Measurements from ENCODE around the gene PDE6G. TPM values are rescaled to one million over a fixed set of nuclear protein-coding genes. Genes with fewer than 3 reads are reported as not detected.

The PDE6G gene
- total and polyA plus RNA-seq, 2 of the 13 experiments (the other 11 are each of a cell fraction or from before 2014, with no cell fraction given): 1.4 to 6.7 TPM

DNA sequence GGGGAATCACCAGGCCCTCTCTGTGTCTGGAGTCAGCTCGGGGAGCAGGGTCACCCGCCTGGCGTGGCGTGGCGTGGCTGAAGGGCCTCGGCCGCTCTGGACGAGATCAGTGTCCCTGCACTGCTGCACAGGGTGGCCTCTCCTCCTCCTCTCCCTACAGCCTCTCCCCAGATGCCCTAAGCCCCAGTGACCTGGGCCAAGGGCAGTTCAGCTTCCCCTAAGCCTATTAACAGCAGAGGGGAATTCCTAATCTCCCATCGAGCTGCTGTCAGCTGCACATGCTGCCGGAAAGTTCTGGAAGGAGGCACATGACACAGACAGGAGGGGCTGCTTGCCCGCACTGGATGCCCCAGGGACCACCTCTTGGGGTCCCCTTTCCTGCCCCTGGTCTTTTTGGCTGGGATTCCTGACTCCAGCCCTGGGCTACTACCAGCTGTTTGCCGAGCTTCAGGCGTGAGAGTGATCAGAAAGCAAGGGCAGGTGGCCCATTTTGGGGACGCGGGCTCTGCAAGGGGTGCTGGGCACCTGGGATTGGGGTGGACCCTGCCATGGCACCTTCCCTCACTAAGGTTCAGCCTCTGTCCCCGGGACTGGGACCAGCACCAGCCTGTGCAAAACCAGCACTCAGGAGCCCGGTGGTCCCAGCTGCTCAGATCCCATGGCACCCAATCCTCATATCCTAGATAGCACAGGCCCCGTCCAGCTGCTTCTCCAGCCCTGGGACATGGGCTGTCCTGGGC is 794 bp downstream of the PDE6G start (continued):
- TF ChIP-seq ZBTB3 (CRISPR knock-in tag; IDR thresholded peaks at IDR 0.05; ENCODE audit: borderline replicate concordance, low read depth) (no peak), NFKB2 (CRISPR knock-in tag; IDR thresholded peaks at IDR 0.05; ENCODE audit: borderline replicate concordance) (peak; percentile 43; the same call in 1 of the 2 replicates), ZNF766 (CRISPR knock-in tag; IDR thresholded peaks at IDR 0.05; ENCODE audit: borderline replicate concordance) (peak; percentile 76; the same call in 1 of the 2 replicates), TCF7L2 (IDR thresholded peaks at IDR 0.05; ENCODE audit: low read depth, low read length) (no peak), KAT7 (CRISPR knock-in tag; IDR thresholded peaks at IDR 0.05; ENCODE audit: borderline replicate concordance) (no peak), BRCA1 (CRISPR knock-in tag; IDR thresholded peaks at IDR 0.05) (no peak), PPARG (CRISPR knock-in tag; conservative IDR thresholded peaks at IDR 0.05) (peak; percentile 99), HDAC2 (CRISPR knock-in tag; IDR thresholded peaks at IDR 0.05) (peak; percentile 73; the same call in 1 of the 2 replicates), SMAD3 (CRISPR knock-in tag; IDR thresholded peaks at IDR 0.05) (0 out of 2 replicates have a peak, but pooled peaks have one; percentile 24), POLR2AphosphoS2 (IDR thresholded peaks at IDR 0.05; ENCODE audit: low read depth, low read length) (no peak), ARNT (IDR thresholded peaks at IDR 0.05) (no peak), ZSCAN9 (CRISPR knock-in tag; IDR thresholded peaks at IDR 0.05; ENCODE audit: borderline replicate concordance) (no peak), ZNF616 (CRISPR knock-in tag; IDR thresholded peaks at IDR 0.05; ENCODE audit: low read depth) (no peak), PRMT3 (CRISPR knock-in tag; IDR thresholded peaks at IDR 0.05; ENCODE audit: borderline replicate concordance, low read depth) (no peak), ZNF230 (CRISPR knock-in tag; IDR thresholded peaks at IDR 0.05) (no peak; the same call in 1 of the 2 replicates), NR2F2 (IDR thresholded peaks at IDR 0.05; ENCODE audit: borderline replicate concordance, low read depth) (no peak), MEIS1 (CRISPR knock-in tag; IDR thresholded peaks at IDR 0.05; ENCODE audit: borderline replicate concordance) (peak; percentile 77; the same call in 1 of the 2 replicates), KDM1A (CRISPR knock-in tag; IDR thresholded peaks at IDR 0.05) (no peak), ZNF776 (CRISPR knock-in tag; IDR thresholded peaks at IDR 0.05) (no peak), ASH2L (IDR thresholded peaks at IDR 0.05; ENCODE audit: insufficient read length, low read depth, low read length) (peak; percentile 38), FOXA3 (CRISPR knock-in tag; IDR thresholded peaks at IDR 0.05) (0 out of 2 replicates have a peak, but pooled peaks have one; percentile 15), IKZF4 (CRISPR knock-in tag; IDR thresholded peaks at IDR 0.05; ENCODE audit: borderline replicate concordance, low read depth, not compliant biosample characterization) (no peak), MIER3 (CRISPR knock-in tag; IDR thresholded peaks at IDR 0.05; ENCODE audit: borderline replicate concordance) (no peak)
- TF ChIP-seq, protein P1, sequence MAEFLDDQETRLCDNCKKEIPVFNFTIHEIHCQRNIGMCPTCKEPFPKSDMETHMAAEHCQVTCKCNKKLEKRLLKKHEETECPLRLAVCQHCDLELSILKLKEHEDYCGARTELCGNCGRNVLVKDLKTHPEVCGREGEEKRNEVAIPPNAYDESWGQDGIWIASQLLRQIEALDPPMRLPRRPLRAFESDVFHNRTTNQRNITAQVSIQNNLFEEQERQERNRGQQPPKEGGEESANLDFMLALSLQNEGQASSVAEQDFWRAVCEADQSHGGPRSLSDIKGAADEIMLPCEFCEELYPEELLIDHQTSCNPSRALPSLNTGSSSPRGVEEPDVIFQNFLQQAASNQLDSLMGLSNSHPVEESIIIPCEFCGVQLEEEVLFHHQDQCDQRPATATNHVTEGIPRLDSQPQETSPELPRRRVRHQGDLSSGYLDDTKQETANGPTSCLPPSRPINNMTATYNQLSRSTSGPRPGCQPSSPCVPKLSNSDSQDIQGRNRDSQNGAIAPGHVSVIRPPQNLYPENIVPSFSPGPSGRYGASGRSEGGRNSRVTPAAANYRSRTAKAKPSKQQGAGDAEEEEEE (CRISPR knock-in tag; IDR thresholded peaks at IDR 0.05; ENCODE audit: borderline replicate concordance): no peak
- TF ChIP-seq, protein P2, sequence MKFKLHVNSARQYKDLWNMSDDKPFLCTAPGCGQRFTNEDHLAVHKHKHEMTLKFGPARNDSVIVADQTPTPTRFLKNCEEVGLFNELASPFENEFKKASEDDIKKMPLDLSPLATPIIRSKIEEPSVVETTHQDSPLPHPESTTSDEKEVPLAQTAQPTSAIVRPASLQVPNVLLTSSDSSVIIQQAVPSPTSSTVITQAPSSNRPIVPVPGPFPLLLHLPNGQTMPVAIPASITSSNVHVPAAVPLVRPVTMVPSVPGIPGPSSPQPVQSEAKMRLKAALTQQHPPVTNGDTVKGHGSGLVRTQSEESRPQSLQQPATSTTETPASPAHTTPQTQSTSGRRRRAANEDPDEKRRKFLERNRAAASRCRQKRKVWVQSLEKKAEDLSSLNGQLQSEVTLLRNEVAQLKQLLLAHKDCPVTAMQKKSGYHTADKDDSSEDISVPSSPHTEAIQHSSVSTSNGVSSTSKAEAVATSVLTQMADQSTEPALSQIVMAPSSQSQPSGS (CRISPR knock-in tag; IDR thresholded peaks at IDR 0.05): 0 out of 2 replicates have a peak, but pooled peaks have one; percentile 16
- TF ChIP-seq, protein P3, sequence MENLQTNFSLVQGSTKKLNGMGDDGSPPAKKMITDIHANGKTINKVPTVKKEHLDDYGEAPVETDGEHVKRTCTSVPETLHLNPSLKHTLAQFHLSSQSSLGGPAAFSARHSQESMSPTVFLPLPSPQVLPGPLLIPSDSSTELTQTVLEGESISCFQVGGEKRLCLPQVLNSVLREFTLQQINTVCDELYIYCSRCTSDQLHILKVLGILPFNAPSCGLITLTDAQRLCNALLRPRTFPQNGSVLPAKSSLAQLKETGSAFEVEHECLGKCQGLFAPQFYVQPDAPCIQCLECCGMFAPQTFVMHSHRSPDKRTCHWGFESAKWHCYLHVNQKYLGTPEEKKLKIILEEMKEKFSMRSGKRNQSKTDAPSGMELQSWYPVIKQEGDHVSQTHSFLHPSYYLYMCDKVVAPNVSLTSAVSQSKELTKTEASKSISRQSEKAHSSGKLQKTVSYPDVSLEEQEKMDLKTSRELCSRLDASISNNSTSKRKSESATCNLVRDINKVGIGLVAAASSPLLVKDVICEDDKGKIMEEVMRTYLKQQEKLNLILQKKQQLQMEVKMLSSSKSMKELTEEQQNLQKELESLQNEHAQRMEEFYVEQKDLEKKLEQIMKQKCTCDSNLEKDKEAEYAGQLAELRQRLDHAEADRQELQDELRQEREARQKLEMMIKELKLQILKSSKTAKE (CRISPR knock-in tag; IDR thresholded peaks at IDR 0.05; ENCODE audit: borderline replicate concordance): no peak; the same call in 1 of the 2 replicates
